TTC549 (cell line): ENCODE data around the gene RNASEH2C.
"Not testable (repeated sequence)": the region's sequence is repeated elsewhere in the genome, so short reads cannot be mapped to it uniquely, and the experiment has no call there.

Experiments
- FAIRE-seq: peaks from 2 replicates; lab custom pipeline; 2012; peaks lifted over from hg19 to GRCh38; lab: Jason Lieb, UNC

The RNASEH2C gene

DNA sequence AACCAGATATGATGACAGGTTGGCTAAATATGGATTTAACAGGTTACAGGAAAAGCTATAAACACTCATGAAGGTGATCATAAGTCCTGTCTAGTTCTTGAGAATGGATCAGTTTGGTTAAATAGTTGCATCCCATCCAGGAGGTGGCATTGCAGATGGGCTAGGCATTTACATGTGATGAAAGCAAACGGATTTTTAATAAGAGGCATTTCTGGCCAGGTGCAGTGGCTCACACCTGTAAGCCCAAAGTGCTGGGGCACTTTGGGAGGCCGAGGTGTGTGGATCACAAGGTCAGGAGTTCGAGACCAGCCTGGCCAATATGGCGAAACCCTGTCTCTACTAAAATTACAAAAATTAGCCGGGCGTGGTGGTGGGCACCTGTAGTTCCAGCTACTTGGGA lies 37.1 kb downstream of the RNASEH2C start:
- not testable (repeated sequence) for FAIRE-seq

GRCh38 chr11:65680192-65680743 lies 40.3 kb downstream of the RNASEH2C start:
- no peak for FAIRE-seq

- no peak for FAIRE-seq
Measured at GRCh38 chr11:65672982-65673381, 47.6 kb downstream of the RNASEH2C start.

DNA sequence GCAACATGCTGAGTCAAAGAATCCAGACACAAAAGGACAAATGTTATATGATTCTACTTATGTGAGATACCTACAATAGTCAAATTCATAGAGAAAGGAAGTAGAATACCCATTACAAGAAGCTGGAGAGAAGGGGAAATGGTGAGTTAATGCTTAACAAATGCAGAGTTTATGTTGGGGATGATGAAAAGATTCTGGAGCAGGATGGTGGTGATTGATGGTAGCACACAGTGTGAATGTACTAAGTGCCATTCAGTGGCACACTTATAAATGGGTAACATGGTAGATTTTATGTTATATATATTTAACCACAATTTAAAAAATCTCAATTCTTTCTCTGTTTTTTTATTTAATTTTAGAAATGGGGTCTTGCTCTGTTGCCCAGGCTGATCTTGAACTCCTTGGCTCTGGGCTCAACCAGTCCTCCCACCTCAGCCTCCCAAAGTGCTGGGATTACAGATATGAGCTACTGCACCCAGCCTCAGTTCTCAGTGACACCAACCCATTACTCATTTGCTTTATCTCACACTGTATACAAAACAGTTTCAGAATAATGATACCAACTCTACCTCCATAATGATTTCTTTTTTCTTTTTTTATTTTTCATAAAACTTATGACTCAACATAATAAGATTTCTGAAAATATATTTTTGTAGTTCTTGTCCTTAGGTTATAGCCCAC lies 48.3 kb downstream of the RNASEH2C start:
- FAIRE-seq = no peak
